ENCODE data around the gene NPSR1.

DNA sequence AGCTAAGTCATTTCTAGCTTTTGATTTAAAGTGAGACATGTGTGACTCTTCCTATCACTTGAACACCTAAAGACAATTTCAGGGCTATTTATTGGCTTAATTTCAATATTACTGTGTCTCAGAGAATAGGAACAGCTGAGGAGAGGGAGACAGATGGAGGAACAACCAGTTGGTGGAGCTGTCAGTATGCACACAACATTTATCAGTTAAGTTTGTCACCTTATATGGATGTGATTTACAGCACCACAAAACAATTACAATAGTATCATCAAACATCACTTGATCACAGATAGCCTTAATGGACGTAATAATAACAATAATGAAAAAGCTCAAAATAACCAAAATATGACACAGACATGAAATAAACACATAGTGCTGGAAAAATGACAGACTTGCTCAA lies 129.6 kb downstream of the NPSR1 start:
- TF ChIP-seq, protein P1, sequence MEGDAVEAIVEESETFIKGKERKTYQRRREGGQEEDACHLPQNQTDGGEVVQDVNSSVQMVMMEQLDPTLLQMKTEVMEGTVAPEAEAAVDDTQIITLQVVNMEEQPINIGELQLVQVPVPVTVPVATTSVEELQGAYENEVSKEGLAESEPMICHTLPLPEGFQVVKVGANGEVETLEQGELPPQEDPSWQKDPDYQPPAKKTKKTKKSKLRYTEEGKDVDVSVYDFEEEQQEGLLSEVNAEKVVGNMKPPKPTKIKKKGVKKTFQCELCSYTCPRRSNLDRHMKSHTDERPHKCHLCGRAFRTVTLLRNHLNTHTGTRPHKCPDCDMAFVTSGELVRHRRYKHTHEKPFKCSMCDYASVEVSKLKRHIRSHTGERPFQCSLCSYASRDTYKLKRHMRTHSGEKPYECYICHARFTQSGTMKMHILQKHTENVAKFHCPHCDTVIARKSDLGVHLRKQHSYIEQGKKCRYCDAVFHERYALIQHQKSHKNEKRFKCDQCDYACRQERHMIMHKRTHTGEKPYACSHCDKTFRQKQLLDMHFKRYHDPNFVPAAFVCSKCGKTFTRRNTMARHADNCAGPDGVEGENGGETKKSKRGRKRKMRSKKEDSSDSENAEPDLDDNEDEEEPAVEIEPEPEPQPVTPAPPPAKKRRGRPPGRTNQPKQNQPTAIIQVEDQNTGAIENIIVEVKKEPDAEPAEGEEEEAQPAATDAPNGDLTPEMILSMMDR (IDR thresholded peaks at IDR 0.05), result no peak
- no peak for TF ChIP-seq EP300 (IDR thresholded peaks at IDR 0.05; ENCODE audit: low read depth)
- no peak for TF ChIP-seq POLR2A (IDR thresholded peaks at IDR 0.05)
